ENCODE results near the gene COBL.
"Not testable (repeated sequence)": the region's sequence is repeated elsewhere in the genome, so short reads cannot be mapped to it uniquely, and the experiment has no call there.

COBL gene

DNA sequence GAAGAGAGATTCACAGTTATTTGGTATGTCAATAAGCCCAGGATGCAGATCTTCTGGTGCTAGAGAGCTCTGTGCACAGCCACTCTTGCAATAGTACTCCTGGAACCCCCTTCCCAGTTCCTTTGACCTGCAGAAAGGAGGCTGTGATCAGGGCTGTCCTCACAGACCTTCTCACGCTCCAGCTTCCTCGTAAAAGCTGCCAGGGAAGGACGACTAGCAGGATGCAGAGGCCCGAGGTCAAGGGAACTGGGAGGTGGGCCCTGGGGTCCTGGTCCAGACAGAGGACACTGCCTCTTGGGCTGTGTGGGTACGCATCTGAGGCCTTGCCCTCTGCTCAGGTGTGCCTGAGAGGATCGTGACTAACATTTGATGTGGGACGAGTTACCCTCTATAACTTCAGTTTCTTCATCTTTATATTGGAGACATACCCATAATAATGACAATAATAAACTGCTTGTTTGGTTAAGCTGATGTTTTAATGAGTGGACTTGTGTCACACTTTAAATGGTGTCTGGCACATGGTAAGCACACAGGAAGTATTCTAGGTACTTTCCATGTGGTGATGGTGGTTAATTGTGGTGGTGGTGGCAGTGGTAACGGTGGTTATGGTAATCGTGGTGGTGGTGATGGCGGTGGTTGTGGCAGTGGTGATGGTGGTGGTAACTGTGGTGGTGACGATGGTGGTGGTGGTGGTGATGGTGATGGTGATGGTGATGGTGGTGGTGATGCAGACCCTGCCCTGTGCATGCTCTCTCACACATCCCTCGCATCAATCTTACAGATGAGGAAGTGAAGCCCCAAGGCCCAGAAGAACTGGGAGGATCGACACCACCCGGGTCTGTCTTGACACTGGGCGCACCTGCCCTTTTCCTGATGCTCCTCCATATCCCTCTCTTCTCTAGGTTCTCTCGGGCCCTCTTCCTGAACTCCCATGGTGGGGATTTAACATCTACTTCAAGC lies 298.8 kb downstream of the COBL start:
- no peak for DNase-seq

GRCh38 chr7:51016546-51016945 lies 300.1 kb downstream of the COBL start:
- no peak for DNase-seq

GRCh38 chr7:51015581-51015980 lies 301.0 kb downstream of the COBL start:
- DNase-seq = no peak

DNA sequence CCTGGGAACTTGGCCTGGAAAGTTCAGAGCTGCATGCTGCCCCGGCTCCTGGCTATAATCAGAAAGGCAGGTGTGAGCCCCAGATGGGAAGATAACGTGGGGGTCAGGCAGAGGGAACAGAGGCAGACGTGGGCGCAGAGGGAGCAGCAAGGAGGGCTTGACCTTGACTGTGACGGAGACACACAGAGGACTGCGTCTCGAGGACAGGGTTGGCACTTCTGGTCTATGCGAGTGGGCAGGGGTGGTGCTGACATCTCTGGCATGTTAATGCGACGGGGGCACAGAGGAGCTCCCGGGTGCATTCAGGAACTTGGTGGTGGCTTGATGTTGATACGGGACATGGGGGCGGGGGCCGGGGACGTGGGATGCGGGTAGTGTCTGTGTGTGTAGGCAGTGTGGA lies 301.8 kb downstream of the COBL start:
- DNase-seq = no peak

DNA sequence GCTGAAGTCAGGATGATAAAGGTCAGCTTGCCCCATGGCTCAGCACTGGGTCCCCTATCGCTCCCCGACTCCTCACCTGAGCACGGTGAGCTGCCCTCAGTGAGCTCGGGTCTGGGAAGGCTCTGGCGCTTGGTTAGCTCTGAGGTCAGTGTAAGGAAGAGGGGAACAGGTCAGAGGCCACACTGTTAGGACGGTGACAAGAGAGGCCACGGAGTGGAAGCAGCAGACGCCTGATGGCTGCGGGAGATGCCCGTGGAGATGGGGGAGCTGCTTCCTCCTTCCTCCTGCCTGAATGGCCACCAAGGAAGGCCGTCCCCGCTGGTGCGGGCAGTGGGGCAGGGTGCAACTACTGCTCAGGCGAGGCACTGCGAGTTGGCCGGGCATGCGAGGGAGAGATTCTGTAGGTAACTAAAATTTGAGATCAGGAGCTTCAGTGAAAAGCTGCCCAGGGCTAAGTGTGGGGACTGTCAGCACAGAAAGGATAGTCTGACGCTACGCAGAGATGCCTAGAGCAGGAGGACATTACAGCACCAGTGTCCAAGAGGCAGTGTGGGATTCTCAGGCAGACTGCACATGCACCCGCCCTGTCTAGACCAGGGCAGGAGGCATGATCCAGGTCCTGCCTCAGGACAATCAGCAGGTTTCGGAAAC lies 302.6 kb downstream of the COBL start:
- DNase-seq = no peak

GRCh38 chr7:51013218-51013786 lies 303.3 kb downstream of the COBL start:
- no peak for DNase-seq

DNA sequence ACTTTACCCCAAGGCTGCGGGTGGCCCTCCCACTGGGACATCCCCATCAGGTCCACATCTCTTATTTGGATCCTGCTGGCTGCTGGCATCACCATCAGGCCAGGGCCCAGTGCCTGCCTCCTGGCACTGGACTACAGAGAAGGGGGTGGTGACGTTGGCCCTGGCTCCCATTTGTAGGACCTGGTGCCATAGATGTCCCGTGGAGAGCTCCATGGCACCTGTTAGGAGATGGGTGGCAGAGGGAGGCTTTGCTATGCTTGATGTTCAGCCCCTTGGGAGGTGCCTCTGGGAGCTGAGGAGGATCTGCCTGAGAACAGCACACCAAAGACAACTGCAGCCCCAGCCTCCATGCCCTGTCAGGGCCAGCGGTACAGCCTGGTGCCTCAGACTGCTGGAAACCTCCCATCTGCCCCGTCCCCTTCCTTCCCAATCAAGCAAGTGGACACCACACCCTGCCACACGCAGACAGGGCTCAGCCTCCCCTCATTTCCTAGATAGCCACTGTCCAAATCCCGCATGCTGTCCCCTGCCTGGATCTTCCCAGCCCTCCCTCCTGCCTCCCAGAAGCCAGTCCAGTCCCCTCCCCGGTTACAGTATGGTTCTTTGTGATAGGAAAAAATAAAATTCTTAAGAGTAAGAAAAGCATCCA lies 303.9 kb downstream of the COBL start:
- DNase-seq = no peak

- no peak for DNase-seq
Observed at GRCh38 chr7:51011710-51012350, 304.8 kb downstream of the COBL start.

DNA sequence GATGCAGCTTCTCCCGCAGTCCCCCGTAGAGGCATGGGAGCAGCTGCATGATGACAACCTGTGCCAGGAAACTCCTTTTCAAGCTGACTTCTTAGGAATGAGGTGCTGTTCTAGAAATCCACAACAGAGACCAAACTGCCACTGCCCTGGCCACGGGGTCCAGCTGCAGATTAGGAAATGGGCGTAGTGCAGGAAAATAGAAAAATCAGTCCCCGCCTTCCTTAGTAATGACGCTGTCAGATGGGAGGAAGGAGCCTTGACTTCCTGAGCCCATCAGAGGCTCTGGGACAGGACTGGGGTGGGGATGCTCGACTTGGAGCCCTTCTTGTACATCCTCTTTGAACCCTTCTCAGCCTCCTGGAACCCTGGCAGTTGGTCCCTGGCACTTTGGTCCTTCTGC lies 306.1 kb downstream of the COBL start:
- no peak for DNase-seq

DNA sequence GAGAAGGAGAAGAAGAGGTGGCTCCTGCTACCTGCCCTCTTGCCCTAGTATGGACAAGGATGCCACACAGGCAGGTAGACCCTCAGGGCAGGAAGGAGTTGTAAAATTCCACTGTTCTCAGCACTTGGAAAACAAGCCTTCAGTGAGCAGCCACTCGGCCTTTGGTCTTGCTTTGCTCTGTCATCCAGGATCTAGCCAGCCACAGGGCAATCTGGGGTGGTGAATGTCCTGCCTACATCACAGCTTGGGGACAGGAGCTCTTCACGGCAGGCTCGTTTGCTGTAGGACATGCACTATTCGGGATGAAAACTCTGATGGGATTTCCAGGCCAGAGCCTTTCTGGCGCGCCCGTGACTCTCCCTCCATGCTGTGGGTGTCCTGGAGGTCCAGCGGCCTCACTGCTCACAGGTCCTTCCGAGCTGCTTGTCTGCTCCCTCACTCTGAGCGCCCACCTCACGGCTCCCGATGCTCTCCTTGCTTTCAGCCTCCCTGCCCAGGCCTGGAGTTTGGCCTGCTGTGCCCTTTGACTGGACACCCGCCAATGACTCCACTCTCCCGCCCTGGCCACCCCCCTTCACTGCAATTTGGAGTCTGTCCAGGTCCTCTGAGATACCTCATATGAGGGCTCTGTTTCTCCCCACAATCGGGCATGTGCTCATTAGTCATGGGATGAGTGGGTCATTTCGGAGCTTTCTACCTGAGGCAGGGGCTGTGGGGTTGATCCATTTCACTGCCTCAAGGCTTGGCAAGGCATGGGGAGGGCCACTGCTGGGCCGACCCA lies 306.7 kb downstream of the COBL start:
- no peak for DNase-seq

DNA sequence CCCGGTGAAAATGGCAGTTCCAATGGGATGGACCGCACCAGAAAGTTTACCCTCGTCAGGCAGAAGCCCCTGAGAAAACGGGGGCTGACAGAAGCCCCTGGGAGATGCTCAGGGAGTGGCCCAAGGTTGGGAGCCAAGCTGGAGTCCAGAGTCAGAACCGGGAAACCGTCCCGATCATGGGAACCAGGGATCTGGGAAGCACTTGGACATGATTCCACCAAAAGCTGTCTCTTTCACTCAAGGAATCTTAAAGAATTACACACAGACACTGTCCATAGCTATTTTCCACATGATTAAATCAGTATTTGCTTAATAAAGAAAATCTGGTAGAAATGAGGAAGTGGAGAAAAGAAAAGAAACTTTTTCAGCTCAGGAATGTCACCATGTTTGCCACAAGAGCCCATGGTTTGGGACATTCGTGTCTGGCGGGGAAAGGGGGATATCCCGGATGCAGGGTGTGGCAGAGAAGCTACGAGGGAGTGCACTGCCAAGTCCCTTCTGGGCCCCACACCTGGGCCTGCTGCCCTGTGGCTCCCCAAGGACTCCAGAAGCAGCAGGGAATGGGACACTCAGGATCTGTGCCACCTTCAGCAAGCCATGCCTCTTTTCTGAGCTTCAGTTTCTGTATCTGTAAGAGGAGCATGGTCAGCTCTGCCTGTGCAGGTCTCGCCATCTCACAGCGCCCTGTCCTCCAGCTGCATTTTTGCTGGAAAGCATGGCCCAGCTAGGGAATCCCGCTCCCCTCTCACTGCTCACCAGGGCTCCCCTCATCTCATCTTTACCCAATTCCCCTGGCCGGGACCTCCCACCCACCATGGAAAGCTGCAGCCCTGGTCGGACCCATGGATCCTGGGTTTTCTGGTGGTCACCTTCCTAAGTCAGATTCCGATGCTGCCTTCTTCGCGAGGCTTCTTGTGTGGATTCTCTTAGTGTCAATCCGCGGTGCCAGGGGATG lies 308.8 kb downstream of the COBL start:
- DNase-seq = no peak

GRCh38 chr7:51006483-51007235 lies 309.9 kb downstream of the COBL start:
- no peak for DNase-seq

- DNase-seq = no peak
Observed at GRCh38 chr7:51005074-51005473, 311.5 kb downstream of the COBL start.

DNA sequence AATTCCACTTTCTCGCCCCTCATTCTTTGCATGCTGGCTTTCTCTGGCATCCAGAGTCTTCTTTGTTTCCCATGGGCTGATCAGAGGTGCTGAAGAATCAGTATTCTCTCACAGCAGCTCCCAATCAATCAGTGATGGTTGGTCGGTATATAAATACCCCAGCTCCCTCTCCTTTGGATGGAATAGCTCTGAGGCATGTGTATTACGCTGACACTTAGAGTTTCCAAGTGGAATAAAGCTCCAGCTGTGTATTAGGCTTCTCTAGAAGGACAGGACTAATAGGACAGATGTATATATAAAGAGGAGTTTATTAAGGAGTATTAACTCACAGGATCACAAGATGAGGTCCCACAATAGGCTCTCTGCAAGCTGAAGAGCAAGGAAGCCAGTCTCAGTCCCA lies 315.7 kb downstream of the COBL start:
- no peak for DNase-seq

DNA sequence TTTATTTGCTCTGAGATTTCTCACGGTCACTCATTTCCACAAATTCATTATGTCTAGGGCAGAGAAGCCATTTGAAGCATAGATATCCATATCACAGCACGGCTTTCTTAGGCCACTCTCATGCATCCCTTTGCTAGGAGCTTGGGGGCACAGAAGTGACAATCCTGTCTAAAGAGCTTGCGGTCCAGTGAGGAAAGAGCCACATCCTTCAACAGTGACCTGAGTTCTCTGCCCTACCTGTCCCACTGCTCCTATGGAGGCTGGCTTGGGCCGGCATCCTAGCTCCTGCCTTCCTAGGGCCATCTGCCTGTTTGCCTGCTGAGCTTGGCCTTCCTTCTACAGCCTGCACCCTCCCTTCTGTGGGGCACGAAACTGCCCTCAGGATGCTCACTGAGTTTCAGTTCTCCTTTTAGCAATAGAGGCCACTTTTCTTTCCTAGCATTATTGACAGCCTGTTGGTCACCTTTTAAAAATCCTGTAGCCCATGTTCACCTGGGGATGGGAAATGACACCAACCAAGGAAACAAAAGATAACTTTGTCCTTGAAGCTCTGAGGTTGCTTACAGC lies 321.8 kb downstream of the COBL start:
- DNase-seq = no peak

DNA sequence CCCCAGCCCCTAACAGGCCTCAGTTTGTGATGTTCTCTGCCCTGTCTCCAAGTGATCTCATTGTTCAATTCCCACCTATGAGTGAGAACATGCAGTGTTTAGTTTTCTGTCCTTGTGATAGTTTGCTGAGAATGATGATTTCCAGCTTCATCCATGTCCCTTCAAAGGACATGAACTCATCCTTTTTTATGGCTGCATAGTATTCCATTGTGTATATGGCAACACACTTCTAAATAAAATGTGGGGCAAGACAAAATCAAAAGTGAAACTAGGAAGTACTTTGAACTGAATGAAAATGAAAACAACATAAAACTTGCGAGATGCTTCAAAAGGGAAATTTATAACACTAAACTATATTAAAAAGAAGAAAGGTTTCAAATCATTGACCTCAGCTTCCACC lies 326.4 kb downstream of the COBL start:
- not testable (repeated sequence) for DNase-seq

- DNase-seq = no peak
Observed at GRCh38 chr7:50988988-50989387, 327.6 kb downstream of the COBL start.

DNA sequence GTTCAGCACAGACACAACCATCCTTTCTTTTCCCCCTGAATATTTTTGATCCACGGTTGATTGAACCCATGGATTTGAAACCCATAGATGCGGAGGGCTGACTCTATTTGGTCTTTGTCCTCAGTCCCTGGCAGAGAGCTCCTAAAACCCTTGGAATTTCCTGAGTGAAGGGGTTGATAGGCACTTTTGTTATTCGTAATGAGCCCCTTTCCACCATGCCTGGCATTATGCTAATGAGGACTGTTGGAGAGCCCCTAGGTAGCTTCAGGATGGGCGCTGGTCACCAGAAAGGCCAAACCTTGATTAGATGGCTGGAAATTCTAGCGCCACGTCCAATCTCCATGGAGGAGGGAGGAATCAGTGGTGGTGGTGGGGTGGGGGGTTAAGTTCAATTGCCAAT lies 328.1 kb downstream of the COBL start:
- no peak for DNase-seq

DNA sequence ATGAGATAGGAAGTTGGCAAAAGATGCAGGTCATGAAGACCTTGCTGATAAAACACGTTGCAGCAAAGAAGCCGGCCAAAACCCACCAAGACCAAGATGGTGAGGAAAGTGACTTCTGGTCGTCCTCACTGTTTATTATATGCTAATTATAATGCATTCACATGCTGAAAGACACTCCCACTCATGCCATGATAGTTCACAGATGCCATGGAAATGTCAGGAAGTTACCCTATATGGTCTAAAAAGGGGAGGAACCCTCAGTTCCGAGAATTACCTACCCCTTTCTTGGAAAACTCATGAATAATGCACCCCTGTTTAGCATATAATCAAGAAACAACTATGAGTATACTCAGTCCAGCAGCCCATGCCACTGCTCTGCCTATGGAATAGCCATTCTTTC lies 331.5 kb downstream of the COBL start:
- DNase-seq = no peak

DNA sequence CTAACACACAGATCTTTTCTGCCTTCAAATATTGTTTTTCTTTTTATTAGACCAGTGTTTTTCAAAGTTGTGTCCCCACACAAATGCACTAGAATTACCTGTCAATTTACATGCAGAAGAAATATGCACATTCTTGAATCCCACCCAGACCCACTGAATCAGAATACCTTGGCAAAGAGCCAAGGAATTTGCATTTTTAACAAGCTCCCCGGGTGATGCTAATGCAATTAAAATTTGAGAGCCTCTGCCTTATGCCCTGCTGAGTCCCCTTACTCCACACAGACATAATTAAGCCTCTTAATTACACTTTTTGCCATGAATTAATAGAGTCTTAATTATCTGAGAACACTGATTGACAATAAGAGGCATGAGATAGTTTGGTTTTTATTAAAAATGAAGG lies 332.8 kb downstream of the COBL start:
- DNase-seq = no peak

Measured in SIG-M5 (cell line).